GM13976 (cell line): Measurements from ENCODE around the gene CACNB4.

ENCODE experiments used
- DNase-seq: peaks from one replicate; pipeline ENCODE4 v3.0.0; 2012; ENCODE audit warnings: low spot score
- CTCF ChIP-seq: IDR thresholded peaks from 2 replicates; pipeline ENCODE4 v1.5.1; 2012; ENCODE audit warnings: borderline replicate concordance, mild to moderate bottlenecking; ENCODE audit not compliant: insufficient read depth; ENCODE audit errors: extremely low read depth, missing control alignments, control extremely low read depth
- in situ Hi-C: fragments of 300-500 bp; cut with MboI; formaldehyde crosslinking; loops from one replicate; pipeline ENCODE4 v1.12.0; 2022; ENCODE audit warnings: low sequenced_read_pairs, mixed read lengths, inconsistent platforms; ENCODE audit not compliant: unreplicated experiment

Gene CACNB4

GRCh38 chr2:152038441-152038958 is 60.3 kb downstream of the CACNB4 start:
- TF ChIP-seq CTCF, result no peak
- DNase-seq, result no peak
- in situ Hi-C loops, result loop anchor here (10.0 to 25.0 kb wide), 2 partner anchors 399 to 596 kb away; no protein-coding TSS in a partner anchor

- in situ Hi-C loops, result loop anchor here (10.0 to 25.0 kb wide), 2 partner anchors 399 to 597 kb away; no protein-coding TSS in a partner anchor
- no peak for DNase-seq
- no peak for TF ChIP-seq CTCF
Observed at GRCh38 chr2:152037743-152038435, 61.0 kb downstream of the CACNB4 start.

- in situ Hi-C loops, result loop anchor here (10.0 to 25.0 kb wide), 2 partner anchors 400 to 598 kb away; no protein-coding TSS in a partner anchor
- peak; percentile 76 for TF ChIP-seq CTCF
- peak; percentile 70 for DNase-seq
Observed at GRCh38 chr2:152036611-152037469, 62.0 kb downstream of the CACNB4 start.

GRCh38 chr2:152034257-152034801 is 64.5 kb downstream of the CACNB4 start:
- no peak for DNase-seq
- TF ChIP-seq CTCF, result no peak

GRCh38 chr2:152033011-152033925 is 65.6 kb downstream of the CACNB4 start:
- TF ChIP-seq CTCF, result no peak
- in situ Hi-C loops, result loop anchor here (10.0 to 25.0 kb wide), 2 partner anchors 404 to 602 kb away; no protein-coding TSS in a partner anchor

More at GRCh38 chr2:152034257-152034801, 64.5 kb downstream of the CACNB4 start:
- in situ Hi-C loops, result loop anchor here (10.0 to 25.0 kb wide), 2 partner anchors 403 to 600 kb away; no protein-coding TSS in a partner anchor

More at GRCh38 chr2:152033011-152033925, 65.6 kb downstream of the CACNB4 start:
- DNase-seq, result no peak
